Neural cell (in vitro differentiated cells): ENCODE measurements around the gene PRKAR1B. TPM values are rescaled to one million over a fixed set of nuclear protein-coding genes. Genes with fewer than 3 reads are reported as not detected.

Experiments used
- H2AFZ ChIP-seq: fragments of 200-600, 300-800 bp; sonication (generic), shearing (Covaris generic); 2 replicates; pipeline ENCODE4 v1.6.0; 2014; ENCODE audit warnings: low read depth, mild to moderate bottlenecking, antibody characterized with exemption, low read length, moderate library complexity
- H3F3A ChIP-seq: fragments of 200-600 bp; shearing (Covaris generic); 2 replicates; pipeline ENCODE4 v1.6.1; 2016; ENCODE audit warnings: mild to moderate bottlenecking, moderate library complexity, mixed read lengths, antibody characterized with exemption, low read length; ENCODE audit not compliant: insufficient read depth, poor library complexity, severe bottlenecking
- H3K27ac ChIP-seq: fragments of 200-600, 300-800 bp; sonication (generic), shearing (Covaris generic); 2 replicates; pipeline ENCODE4 v1.5.1; 2014; ENCODE audit warnings: mild to moderate bottlenecking, low read length, moderate library complexity
- H3K27me3 ChIP-seq: fragments of 300-800, 200-600 bp; sonication (generic), shearing (Covaris generic); 2 replicates; pipeline ENCODE4 v1.6.0; 2014; ENCODE audit warnings: mild to moderate bottlenecking, low read depth, low read length, moderate library complexity; ENCODE audit not compliant: insufficient read depth
- H3K36me3 ChIP-seq: fragments of 300-800, 200-600 bp; sonication (generic), shearing (Covaris generic); 2 replicates; pipeline ENCODE4 v1.5.1; 2014; ENCODE audit warnings: mild to moderate bottlenecking, antibody characterized with exemption, low read length, moderate library complexity; ENCODE audit not compliant: insufficient read depth
- H3K4me2 ChIP-seq: fragments of 300-800, 200-600 bp; sonication (generic), shearing (Covaris generic); 2 replicates; pipeline ENCODE4 v1.6.0; 2014; ENCODE audit warnings: mild to moderate bottlenecking, low read length
- H3K4me3 ChIP-seq: fragments of 300-800, 200-600 bp; sonication (generic), shearing (Covaris generic); 2 replicates; pipeline ENCODE4 v1.5.1; 2014; ENCODE audit warnings: mild to moderate bottlenecking, low read length, moderate library complexity
- H3K79me2 ChIP-seq: fragments of 200-600 bp; shearing (Covaris generic); replicated peaks from 2 replicates; pipeline ENCODE4 v1.6.0; 2014; ENCODE audit warnings: mild to moderate bottlenecking, low read length, moderate library complexity; ENCODE audit not compliant: insufficient read depth
- H3K9ac ChIP-seq: fragments of 300-800, 200-600 bp; sonication (generic), shearing (Covaris generic); 2 replicates; pipeline ENCODE4 v1.6.1; 2016; ENCODE audit warnings: mild to moderate bottlenecking, low read length, mixed read lengths
- H3K9me2 ChIP-seq: fragments of 200-600 bp; shearing (Covaris generic); 2 replicates; pipeline ENCODE4 v1.6.1; 2016; ENCODE audit warnings: mild to moderate bottlenecking, low read length, mixed read lengths; ENCODE audit not compliant: insufficient read depth
- H3K9me3 ChIP-seq: fragments of 200-600, 300-800 bp; sonication (generic), shearing (Covaris generic); 2 replicates; pipeline ENCODE4 v1.6.1; 2016; ENCODE audit warnings: mild to moderate bottlenecking, mixed run types, low read length, moderate library complexity, mixed read lengths
- H4K20me1 ChIP-seq: fragments of 200-600 bp; shearing (Covaris generic); 2 replicates; pipeline ENCODE4 v1.6.1; 2016; ENCODE audit warnings: mild to moderate bottlenecking, mixed run types; ENCODE audit not compliant: insufficient read depth
- EP300 ChIP-seq: fragments of 450-650 bp; conservative IDR thresholded peaks from 2 replicates; pipeline ENCODE4 v1.6.1; 2014; ENCODE audit warnings: antibody characterized with exemption, mild to moderate bottlenecking, moderate library complexity; ENCODE audit not compliant: poor library complexity, severe bottlenecking
- EZH2 ChIP-seq: fragments of 200-600, 300-800 bp; shearing (Covaris generic), sonication (generic); IDR thresholded peaks from 2 replicates; pipeline ENCODE4 v1.6.1; 2014; ENCODE audit warnings: antibody characterized with exemption, low read length, borderline replicate concordance, mild to moderate bottlenecking; ENCODE audit not compliant: insufficient read depth, poor library complexity, severe bottlenecking
- MXI1 ChIP-seq: fragments of 450-650 bp; conservative IDR thresholded peaks from 2 replicates; pipeline ENCODE4 v1.6.1; 2014; ENCODE audit warnings: antibody characterized with exemption, mild to moderate bottlenecking; ENCODE audit not compliant: poor library complexity, severe bottlenecking
- POLR2AphosphoS5 ChIP-seq: IDR thresholded peaks from 2 replicates; pipeline ENCODE4 v1.6.1; 2012
- RAD21 ChIP-seq: fragments of 450-650 bp; conservative IDR thresholded peaks from 2 replicates; pipeline ENCODE4 v1.6.1; 2014; ENCODE audit warnings: antibody characterized with exemption, mild to moderate bottlenecking, moderate library complexity
- REST ChIP-seq: IDR thresholded peaks from 2 replicates; pipeline ENCODE4 v1.6.1; 2012; ENCODE audit warnings: borderline replicate concordance
- SMC3 ChIP-seq: fragments of 450-650 bp; conservative IDR thresholded peaks from 2 replicates; pipeline ENCODE4 v1.6.1; 2014; ENCODE audit warnings: antibody characterized with exemption, mild to moderate bottlenecking, moderate library complexity; ENCODE audit not compliant: poor library complexity
- TAF1 ChIP-seq: IDR thresholded peaks from 2 replicates; pipeline ENCODE4 v1.6.1; 2012; ENCODE audit warnings: low read depth
- polyA plus RNA-seq: library from polyadenylated mRNA; depleted of rRNA; stranded (reverse); fragments of >200 nt; gene quantifications from 2 replicates; pipeline ENCODE4 v1.2.3, GENCODE V29; 2014
- TF ChIP-seq, protein P1 (sequence below): fragments of 450-650 bp; IDR thresholded peaks from 2 replicates; pipeline ENCODE4 v1.5.1; 2014; ENCODE audit warnings: antibody characterized with exemption, mild to moderate bottlenecking, moderate library complexity; ENCODE audit not compliant: poor library complexity, severe bottlenecking

PRKAR1B gene
- polyA plus RNA-seq, 1 donor from 2014 or later: 38.6 TPM

DNA sequence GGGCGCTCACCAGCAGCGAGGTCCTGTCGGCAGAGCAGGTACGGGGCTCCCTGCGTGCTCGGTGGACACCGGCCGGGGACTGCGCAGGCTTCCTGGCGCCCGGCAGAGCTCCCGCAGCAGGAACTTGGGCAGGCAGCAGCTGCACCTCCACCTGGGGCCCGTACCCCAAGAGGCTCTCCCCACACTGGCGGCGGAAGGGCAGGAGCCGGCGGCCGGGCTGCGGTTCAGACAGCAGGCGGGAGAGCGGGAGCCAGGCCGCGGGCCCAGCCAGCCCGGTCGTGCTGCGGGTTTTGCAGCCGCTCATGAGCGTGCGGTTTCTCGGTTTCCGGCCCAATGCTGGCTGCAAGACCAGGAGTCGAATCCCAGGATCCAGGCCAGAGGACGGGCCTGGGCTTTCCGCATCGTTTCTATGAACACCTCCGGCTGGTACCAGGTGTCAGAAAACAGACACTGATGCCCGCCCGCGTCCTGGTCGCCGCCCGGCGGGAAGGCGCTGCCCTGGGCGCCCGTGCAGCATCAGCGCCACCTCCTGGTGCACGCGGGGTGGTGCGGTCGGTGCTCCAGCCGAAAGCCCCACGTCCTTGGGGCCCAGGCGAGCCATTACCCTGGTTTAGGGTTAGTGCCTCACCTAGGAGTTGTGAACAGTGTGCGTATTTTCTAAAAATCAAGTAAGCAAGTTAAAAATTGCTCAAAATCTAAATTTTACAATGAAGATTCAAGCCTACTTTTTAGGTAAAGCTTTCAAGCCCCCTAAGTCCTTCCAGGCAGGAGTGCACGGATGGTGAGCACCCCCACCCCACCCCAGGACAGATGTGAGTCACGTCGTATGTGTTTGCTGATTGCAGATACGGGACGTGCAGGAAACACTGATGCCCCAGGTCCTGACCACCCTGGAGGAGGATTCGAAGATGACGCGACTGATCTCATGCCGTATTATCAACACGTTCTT, 47.4 kb upstream of the PRKAR1B start:
- Histone ChIP-seq H3K9me2 (no peaks in the 10 kb centered on the region), H2AFZ (no peak overlapping the region), H4K20me1 (no peaks in the 10 kb centered on the region), H3K4me3 (no peak overlapping the region), H3K27me3 (no peaks in the 10 kb centered on the region), H3K27ac (no peak overlapping the region), H3K9ac (no peak overlapping the region), H3F3A (no peaks in the 10 kb centered on the region), H3K79me2 (no peaks in the 10 kb centered on the region), H3K9me3 (no peaks in the 10 kb centered on the region), H3K4me2 (no peak overlapping the region), H3K36me3 (no peaks in the 10 kb centered on the region)
- TF ChIP-seq SMC3 (peak; percentile 92), MXI1 (no peak), RAD21 (peak; percentile 90)
- TF ChIP-seq, protein P1, sequence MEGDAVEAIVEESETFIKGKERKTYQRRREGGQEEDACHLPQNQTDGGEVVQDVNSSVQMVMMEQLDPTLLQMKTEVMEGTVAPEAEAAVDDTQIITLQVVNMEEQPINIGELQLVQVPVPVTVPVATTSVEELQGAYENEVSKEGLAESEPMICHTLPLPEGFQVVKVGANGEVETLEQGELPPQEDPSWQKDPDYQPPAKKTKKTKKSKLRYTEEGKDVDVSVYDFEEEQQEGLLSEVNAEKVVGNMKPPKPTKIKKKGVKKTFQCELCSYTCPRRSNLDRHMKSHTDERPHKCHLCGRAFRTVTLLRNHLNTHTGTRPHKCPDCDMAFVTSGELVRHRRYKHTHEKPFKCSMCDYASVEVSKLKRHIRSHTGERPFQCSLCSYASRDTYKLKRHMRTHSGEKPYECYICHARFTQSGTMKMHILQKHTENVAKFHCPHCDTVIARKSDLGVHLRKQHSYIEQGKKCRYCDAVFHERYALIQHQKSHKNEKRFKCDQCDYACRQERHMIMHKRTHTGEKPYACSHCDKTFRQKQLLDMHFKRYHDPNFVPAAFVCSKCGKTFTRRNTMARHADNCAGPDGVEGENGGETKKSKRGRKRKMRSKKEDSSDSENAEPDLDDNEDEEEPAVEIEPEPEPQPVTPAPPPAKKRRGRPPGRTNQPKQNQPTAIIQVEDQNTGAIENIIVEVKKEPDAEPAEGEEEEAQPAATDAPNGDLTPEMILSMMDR: peak; percentile 88

GRCh38 chr7:773622-773915, 46.5 kb upstream of the PRKAR1B start:
- H3K4me3 ChIP-seq: no peak overlapping the region
- H3K9ac ChIP-seq: no peak overlapping the region
- H3F3A ChIP-seq: no peaks in the 10 kb centered on the region
- no peaks in the 10 kb centered on the region for H3K79me2 ChIP-seq
- no peak overlapping the region for H3K27ac ChIP-seq
- H4K20me1 ChIP-seq: no peaks in the 10 kb centered on the region
- H3K9me2 ChIP-seq: no peaks in the 10 kb centered on the region
- no peaks in the 10 kb centered on the region for H3K36me3 ChIP-seq
- H3K27me3 ChIP-seq: no peaks in the 10 kb centered on the region
- H3K9me3 ChIP-seq: no peaks in the 10 kb centered on the region
- TF ChIP-seq RAD21 (no peak), EP300 (no peak), SMC3 (no peak), EZH2 (no peak), POLR2AphosphoS5 (no peak), TAF1 (no peak), MXI1 (no peak), REST (no peak)
- TF ChIP-seq, protein P1: no peak
- no peak overlapping the region for H3K4me2 ChIP-seq
- no peak overlapping the region for H2AFZ ChIP-seq
